ENCODE results near the gene DUSP22.

- TF ChIP-seq CTCF (conservative IDR thresholded peaks at IDR 0.05) = no peak
- no peak for TF ChIP-seq ZFX (IDR thresholded peaks at IDR 0.05)
These were observed 58.1 kb downstream of the DUSP22 start for GRCh38 chr6:350371-350770.
